ENCODE measurements around the gene NEURL2. TPM values are rescaled to one million over a fixed set of nuclear protein-coding genes. Genes with fewer than 3 reads are reported as not detected.
"Not testable (repeated sequence)": the region's sequence is repeated elsewhere in the genome, so short reads cannot be mapped to it uniquely, and the experiment has no call there.

NEURL2 gene
- total RNA-seq, 1 experiment from 2014 or later, result 5.2 TPM

GRCh38 chr20:45886590-45887345, 4.2 kb downstream of the NEURL2 start:
- no peak for DNase-seq (ENCODE audit: low read depth)
- in situ Hi-C loops (cut with HindIII; ENCODE audit: low pct_unique_long_range_greater_than_20kb, low sequenced_read_pairs), result no loop called here

GRCh38 chr20:45883100-45883469, 7.9 kb downstream of the NEURL2 start:
- DNase-seq (ENCODE audit: low read depth), result no peak
- in situ Hi-C loops (cut with HindIII; ENCODE audit: low pct_unique_long_range_greater_than_20kb, low sequenced_read_pairs), result no loop called here

DNA sequence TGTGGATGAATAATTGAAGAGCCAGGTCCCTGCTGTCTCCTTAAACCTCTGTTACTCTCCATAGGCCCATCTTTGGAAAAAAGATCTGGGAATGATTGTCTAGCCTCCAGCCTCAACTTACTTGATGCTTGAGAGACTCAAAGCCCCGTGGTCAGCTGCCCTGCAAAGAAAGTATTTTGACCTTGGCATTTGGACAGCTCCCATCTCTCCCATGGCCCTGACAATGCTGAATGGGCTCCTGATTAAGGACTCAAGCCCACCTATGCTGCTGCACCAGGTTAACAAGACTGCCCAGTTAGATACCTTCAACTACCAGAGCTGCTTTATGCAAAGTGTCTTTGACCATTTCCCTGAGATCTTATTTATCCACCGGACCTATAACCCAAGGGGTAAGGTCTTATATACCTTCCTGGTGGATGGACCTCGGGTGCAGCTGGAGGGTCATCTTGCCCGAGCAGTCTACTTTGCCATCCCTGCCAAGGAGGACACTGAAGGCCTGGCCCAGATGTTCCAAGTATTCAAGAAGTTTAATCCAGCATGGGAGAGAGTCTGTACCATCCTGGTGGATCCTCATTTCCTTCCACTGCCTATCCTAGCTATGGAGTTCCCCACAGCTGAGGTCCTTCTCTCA, 8.4 kb downstream of the NEURL2 start:
- in situ Hi-C loops (cut with HindIII; ENCODE audit: low pct_unique_long_range_greater_than_20kb, low sequenced_read_pairs), result no loop called here
- DNase-seq (ENCODE audit: low read depth), result no peak

- in situ Hi-C loops (cut with HindIII; ENCODE audit: low pct_unique_long_range_greater_than_20kb, low sequenced_read_pairs), result no loop called here
These were observed 9.8 kb downstream of the NEURL2 start, which contains the start of gene ZSWIM1 for GRCh38 chr20:45880988-45881788. Gene ZSWIM1, plus strand, starts transcription at chr20:45881227. Its CDS starts 1,366 bp downstream, at chr20:45882593.

DNA sequence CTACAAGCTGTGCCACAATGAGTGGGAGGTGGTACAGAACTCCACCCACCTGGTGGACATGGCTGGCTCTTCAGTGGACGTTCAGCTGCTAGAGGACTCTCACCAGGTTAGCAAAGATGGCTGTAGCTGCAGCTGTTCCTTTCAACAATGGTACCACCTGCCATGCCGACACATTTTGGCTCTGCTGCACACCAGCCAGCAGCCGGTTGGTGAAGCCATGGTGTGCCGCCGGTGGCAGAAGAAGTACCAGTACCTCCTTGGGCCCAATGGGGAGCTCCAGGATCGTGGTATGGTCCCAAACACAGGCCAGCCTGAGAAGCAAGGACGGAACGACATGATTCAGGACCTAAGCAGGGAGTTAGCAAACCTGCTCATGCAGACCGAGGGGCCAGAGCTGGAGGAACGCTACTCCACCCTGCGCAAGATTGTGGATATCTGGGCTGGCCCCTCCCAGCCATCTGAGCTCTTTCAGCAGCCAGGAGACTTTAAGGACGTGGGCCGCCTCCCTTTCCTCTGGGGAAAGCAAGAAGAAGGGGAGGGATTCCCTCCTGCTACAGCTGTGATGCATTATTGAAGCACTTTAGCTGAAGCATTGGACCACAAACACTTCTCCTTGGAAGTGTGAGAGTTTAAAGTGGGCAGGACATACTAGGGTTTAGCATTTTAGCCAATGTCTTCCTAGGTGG, 12.8 kb downstream of the NEURL2 start:
- in situ Hi-C loops (cut with HindIII; ENCODE audit: low pct_unique_long_range_greater_than_20kb, low sequenced_read_pairs), result no loop called here
- no peak for DNase-seq (ENCODE audit: low read depth)

More at GRCh38 chr20:45880988-45881788, 9.8 kb downstream of the NEURL2 start, which contains the start of gene ZSWIM1:
- DNase-seq (ENCODE audit: low read depth), result peak; percentile 99

GRCh38 chr20:45874576-45874975, 16.4 kb downstream of the NEURL2 start:
- in situ Hi-C loops (cut with HindIII; ENCODE audit: low pct_unique_long_range_greater_than_20kb, low sequenced_read_pairs), result no loop called here
- no peak for DNase-seq (ENCODE audit: low read depth)

GRCh38 chr20:45874104-45874481, 16.9 kb downstream of the NEURL2 start:
- in situ Hi-C loops (cut with HindIII; ENCODE audit: low pct_unique_long_range_greater_than_20kb, low sequenced_read_pairs); DNase-seq (ENCODE audit: low read depth): not testable (repeated sequence)

- DNase-seq (ENCODE audit: low read depth), result no peak
- in situ Hi-C loops (cut with HindIII; ENCODE audit: low pct_unique_long_range_greater_than_20kb, low sequenced_read_pairs), result no loop called here
These were observed 17.5 kb downstream of the NEURL2 start for GRCh38 chr20:45873409-45874103.

- no peak for DNase-seq (ENCODE audit: low read depth)
- in situ Hi-C loops (cut with HindIII; ENCODE audit: low pct_unique_long_range_greater_than_20kb, low sequenced_read_pairs), result no loop called here
These were observed 18.4 kb downstream of the NEURL2 start for GRCh38 chr20:45872626-45873025.

GRCh38 chr20:45867819-45868176, 23.2 kb downstream of the NEURL2 start:
- peak; percentile 36 for DNase-seq (ENCODE audit: low read depth)
- in situ Hi-C loops (cut with HindIII; ENCODE audit: low pct_unique_long_range_greater_than_20kb, low sequenced_read_pairs), result no loop called here

DNA sequence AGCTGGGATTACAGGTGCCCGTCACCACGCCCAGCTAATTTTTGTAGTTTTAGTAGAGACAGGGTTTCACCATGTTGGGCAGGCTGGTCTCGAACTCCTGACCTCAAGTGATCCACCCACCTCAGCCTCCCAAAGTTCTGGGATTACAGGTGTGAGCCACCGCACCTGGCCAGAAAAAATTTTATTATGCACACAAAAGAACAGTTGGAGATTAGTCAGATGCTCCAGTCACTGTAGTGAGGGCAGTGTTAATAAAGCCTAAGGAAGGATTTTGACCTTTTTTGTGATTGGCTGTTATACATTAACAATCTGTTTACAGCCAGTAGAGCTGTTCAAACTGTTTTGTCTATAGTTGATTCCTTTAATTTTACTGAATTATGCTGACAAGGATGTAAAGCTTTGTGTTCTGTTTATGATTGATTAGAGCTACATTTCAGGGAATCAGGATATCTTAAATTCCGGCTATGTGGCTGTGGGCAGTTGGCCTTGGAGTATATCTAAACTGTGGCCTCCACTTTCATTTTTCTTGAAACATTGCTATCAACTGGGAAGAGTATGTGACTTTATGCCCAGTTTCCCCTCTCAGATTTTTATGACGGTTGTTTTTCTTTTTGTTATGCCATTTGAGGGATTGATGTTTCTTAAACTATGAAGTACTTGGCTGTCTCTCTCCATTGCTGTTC, 23.7 kb downstream of the NEURL2 start:
- in situ Hi-C loops (cut with HindIII; ENCODE audit: low pct_unique_long_range_greater_than_20kb, low sequenced_read_pairs), result no loop called here
- no peak for DNase-seq (ENCODE audit: low read depth)

GRCh38 chr20:45866454-45866853, 24.6 kb downstream of the NEURL2 start:
- DNase-seq (ENCODE audit: low read depth), result no peak
- in situ Hi-C loops (cut with HindIII; ENCODE audit: low pct_unique_long_range_greater_than_20kb, low sequenced_read_pairs), result no loop called here

DNA sequence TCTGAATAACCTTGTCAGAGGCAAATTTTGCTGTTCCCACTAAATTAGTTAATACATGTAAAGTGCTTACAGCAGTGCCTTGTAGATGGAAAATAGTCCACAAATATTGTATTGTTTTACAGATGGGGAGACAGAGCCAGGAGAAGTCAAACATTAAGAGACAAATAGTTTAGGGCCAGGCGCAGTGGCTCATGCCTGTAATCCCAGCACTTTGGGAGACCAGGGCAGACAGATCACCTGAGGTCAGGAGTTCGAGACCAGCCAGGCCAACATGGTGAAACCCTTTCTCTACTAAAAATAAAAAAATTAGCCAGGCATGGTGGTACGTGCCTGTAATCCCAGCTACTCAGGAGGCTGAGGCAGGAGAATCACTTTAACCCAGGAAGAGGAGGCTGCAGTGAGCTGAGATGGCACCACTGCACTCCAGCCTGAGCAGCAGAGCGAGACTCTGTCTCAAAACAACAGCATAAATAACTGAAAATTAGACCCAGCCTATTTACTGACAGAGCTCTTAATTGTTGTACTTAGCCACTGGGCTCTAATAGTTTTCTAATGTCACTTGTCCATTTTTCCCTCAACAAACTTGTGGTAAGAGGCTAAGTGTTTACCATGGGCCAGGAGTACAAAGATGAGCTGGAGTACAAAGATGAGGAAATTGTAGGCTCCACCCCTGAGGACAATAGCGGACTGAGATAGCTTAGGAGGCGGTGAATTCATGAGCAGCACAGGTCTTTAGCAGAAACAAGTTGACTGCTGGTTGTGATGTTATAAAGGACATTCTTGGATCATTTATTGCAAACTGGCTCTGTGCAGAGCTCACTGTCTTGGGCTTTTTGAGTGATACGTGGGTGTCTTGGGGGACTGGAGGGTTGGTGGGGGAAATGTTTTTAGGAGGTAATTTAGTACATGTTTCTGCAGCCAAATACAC, 27.2 kb downstream of the NEURL2 start:
- no peak for DNase-seq (ENCODE audit: low read depth)
- in situ Hi-C loops (cut with HindIII; ENCODE audit: low pct_unique_long_range_greater_than_20kb, low sequenced_read_pairs), result no loop called here

- no peak for DNase-seq (ENCODE audit: low read depth)
- in situ Hi-C loops (cut with HindIII; ENCODE audit: low pct_unique_long_range_greater_than_20kb, low sequenced_read_pairs), result no loop called here
These were observed 29.6 kb downstream of the NEURL2 start for GRCh38 chr20:45861221-45862075.

- no peak for DNase-seq (ENCODE audit: low read depth)
- in situ Hi-C loops (cut with HindIII; ENCODE audit: low pct_unique_long_range_greater_than_20kb, low sequenced_read_pairs), result no loop called here
These were observed 30.3 kb downstream of the NEURL2 start for GRCh38 chr20:45860560-45861220.

All from Caki2 (cell line).